ENCODE data around the gene RMI2. TPM values are rescaled to one million over a fixed set of nuclear protein-coding genes. Genes with fewer than 3 reads are reported as not detected.

Gene RMI2
- total RNA-seq, 1 donor from 2014 or later: 5.6 TPM

DNA sequence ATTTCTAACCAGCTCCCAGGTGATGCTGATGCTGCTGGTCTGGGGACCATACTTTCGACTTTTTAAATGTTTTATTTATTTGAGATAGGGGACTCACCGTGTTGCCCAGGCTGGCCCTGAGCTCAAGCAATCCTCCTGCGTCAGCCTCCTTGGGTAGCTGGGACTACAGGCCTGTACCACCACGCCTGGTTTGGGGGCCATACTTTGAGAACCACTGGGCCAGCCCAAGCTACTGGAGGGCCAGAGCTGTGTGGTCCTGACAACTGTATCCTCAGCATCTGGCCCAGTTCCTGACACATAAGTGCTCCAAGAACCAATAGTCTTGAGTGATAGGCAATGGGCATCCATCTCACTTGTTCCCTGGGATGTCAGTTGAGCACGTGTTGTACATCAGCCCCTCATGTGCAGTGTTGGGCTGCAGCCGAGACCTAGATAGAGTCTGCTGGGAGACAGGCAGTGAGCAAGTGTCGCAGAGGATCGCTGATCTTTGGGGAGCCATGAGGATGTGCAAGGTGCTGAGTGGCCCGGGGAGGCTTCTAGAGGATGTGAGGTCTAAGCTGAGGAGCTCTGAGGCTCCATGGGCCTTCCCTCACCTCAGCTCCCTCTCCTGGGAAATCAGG is 1.6 kb downstream of the RMI2 start:
- Histone ChIP-seq H3K27me3 (ENCODE audit: control insufficient read depth, insufficient read depth, low read length) (no peaks in the 10 kb centered on the region), H3K36me3 (ENCODE audit: control insufficient read depth, insufficient read depth, low read length) (no peaks in the 10 kb centered on the region), H3K4me3 (ENCODE audit: low read depth, low read length) (no peak overlapping the region)
- no peak for TF ChIP-seq CTCF (IDR thresholded peaks at IDR 0.05; ENCODE audit: insufficient read depth, low read length, poor library complexity, severe bottlenecking)
- no peak for DNase-seq (ENCODE audit: low read depth)

DNA sequence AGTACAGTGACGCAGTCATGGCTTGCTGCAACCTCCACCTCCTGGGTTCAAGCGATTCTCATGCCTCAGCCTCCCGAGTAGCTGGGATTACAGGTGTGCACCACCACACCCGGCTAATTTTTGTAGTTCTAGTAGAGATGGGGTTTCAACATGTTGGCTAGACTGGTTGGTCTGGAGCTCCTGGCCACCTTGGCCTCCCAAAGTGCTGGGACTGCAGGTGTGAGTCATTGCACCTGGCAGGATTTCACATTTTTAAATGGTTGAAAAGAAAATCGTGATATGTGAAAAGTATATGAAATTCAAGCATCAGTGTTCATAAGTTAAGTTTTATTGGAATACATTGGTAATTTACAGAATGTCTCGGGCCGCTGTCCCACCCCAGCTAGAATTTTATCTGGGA is 2.6 kb downstream of the RMI2 start:
- Histone ChIP-seq H3K4me3 (ENCODE audit: low read depth, low read length) (no peak overlapping the region), H3K36me3 (ENCODE audit: control insufficient read depth, insufficient read depth, low read length) (no peaks in the 10 kb centered on the region), H3K27me3 (ENCODE audit: control insufficient read depth, insufficient read depth, low read length) (no peaks in the 10 kb centered on the region)
- no peak for DNase-seq (ENCODE audit: low read depth)
- TF ChIP-seq CTCF (IDR thresholded peaks at IDR 0.05; ENCODE audit: insufficient read depth, low read length, poor library complexity, severe bottlenecking): no peak

GRCh38 chr16:11348737-11349598 is 3.7 kb downstream of the RMI2 start:
- H3K36me3 ChIP-seq (ENCODE audit: control insufficient read depth, insufficient read depth, low read length): no peaks in the 10 kb centered on the region
- DNase-seq (ENCODE audit: low read depth): no peak
- H3K27me3 ChIP-seq (ENCODE audit: control insufficient read depth, insufficient read depth, low read length): no peaks in the 10 kb centered on the region
- no peak overlapping the region for H3K4me3 ChIP-seq (ENCODE audit: low read depth, low read length)
- no peak for TF ChIP-seq CTCF (IDR thresholded peaks at IDR 0.05; ENCODE audit: insufficient read depth, low read length, poor library complexity, severe bottlenecking)

DNA sequence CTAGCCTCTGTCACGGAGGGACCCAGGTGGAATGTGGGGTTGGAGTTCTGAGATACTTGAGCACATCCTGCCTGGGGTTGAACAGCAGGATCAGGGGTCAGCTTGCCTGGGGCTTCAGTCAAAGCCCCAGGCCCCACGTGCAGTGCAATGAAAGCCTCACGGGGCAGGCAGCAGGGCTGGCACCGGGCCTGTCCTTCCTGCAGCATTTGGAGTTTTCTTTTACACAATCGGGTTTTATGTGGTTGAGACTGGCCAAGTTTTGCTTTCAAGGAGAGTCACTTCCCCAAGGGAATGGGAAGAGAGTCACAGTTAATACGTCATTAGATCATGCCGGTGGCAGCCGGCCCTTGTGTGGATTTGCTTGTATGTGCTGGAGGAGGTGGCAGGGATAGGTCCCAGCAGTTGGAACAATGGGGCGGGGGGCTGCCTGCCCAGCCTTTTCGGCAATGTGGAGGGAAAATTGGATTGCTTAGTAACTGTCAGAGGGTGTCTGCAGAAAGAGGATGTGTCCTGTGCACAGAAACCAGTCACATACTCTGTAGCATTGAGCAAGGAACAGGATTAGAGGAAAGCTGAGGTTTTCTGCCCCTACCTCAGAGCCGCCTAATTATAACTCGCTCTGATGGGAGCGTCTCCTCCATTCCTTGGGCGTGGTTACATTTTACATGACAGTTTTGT is 4.5 kb downstream of the RMI2 start:
- Histone ChIP-seq H3K27me3 (ENCODE audit: control insufficient read depth, insufficient read depth, low read length) (no peaks in the 10 kb centered on the region), H3K4me3 (ENCODE audit: low read depth, low read length) (no peak overlapping the region), H3K36me3 (ENCODE audit: control insufficient read depth, insufficient read depth, low read length) (no peaks in the 10 kb centered on the region)
- no peak for TF ChIP-seq CTCF (IDR thresholded peaks at IDR 0.05; ENCODE audit: insufficient read depth, low read length, poor library complexity, severe bottlenecking)
- no peak for DNase-seq (ENCODE audit: low read depth)

GRCh38 chr16:11350519-11350918 is 5.3 kb downstream of the RMI2 start:
- no peak overlapping the region for H3K4me3 ChIP-seq (ENCODE audit: low read depth, low read length)
- DNase-seq (ENCODE audit: low read depth): no peak
- TF ChIP-seq CTCF (IDR thresholded peaks at IDR 0.05; ENCODE audit: insufficient read depth, low read length, poor library complexity, severe bottlenecking): no peak

More at GRCh38 chr16:11350519-11350918, 5.3 kb downstream of the RMI2 start:
- no peaks in the 10 kb centered on the region for H3K27me3 ChIP-seq (ENCODE audit: control insufficient read depth, insufficient read depth, low read length)
- H3K36me3 ChIP-seq (ENCODE audit: control insufficient read depth, insufficient read depth, low read length): no peaks in the 10 kb centered on the region

Data from kidney epithelial cell (primary cell).